NCI-H2081 treated with DMSO at 0.1 percent for 48 hours (cell line): Measurements from ENCODE around the gene TARM1.

Source experiments
- DNase-seq: peaks from one replicate; lab custom pipeline; 2025; lab: John Stamatoyannopoulos, UW

The TARM1 gene

GRCh38 chr19:54081032-54081431 is at the start of gene TARM1:
Gene TARM1, minus strand, starts transcription at chr19:54081365. Its CDS starts 25 bp downstream, at chr19:54081340.
- no peak for DNase-seq

- DNase-seq: no peak
Observed at GRCh38 chr19:54129617-54129996, 48.4 kb upstream of the TARM1 start.

GRCh38 chr19:54128796-54129616 is 47.8 kb upstream of the TARM1 start:
- DNase-seq: no peak

- DNase-seq: no peak
Observed at GRCh38 chr19:54128441-54128725, 47.2 kb upstream of the TARM1 start.

GRCh38 chr19:54127688-54128440 is 46.7 kb upstream of the TARM1 start:
- DNase-seq: no peak

GRCh38 chr19:54125713-54126112 is 44.5 kb upstream of the TARM1 start:
- DNase-seq: no peak

- DNase-seq: no peak
Observed at GRCh38 chr19:54124393-54124792, 43.2 kb upstream of the TARM1 start.

GRCh38 chr19:54123682-54124081 is 42.5 kb upstream of the TARM1 start:
- no peak for DNase-seq

- DNase-seq: no peak
Observed at GRCh38 chr19:54121259-54121658, 40.1 kb upstream of the TARM1 start.

- DNase-seq: peak; percentile 86
Observed at GRCh38 chr19:54115109-54116063, 34.2 kb upstream of the TARM1 start, which contains the start of the genes PRPF31 and TFPT. Gene PRPF31, plus strand, starts transcription at chr19:54115754. Its CDS starts 2,525 bp downstream, at chr19:54118279. Gene TFPT, minus strand, starts transcription at chr19:54115657. Its CDS starts 388 bp downstream, at chr19:54115269.

- no peak for DNase-seq
Observed at GRCh38 chr19:54114340-54115108, 33.4 kb upstream of the TARM1 start.

GRCh38 chr19:54109651-54110050 is 28.5 kb upstream of the TARM1 start:
- no peak for DNase-seq

- DNase-seq: no peak
Observed at GRCh38 chr19:54108496-54108895, 27.3 kb upstream of the TARM1 start.

- no peak for DNase-seq
Observed at GRCh38 chr19:54107876-54108490, 26.8 kb upstream of the TARM1 start.

GRCh38 chr19:54106716-54107115 is 25.6 kb upstream of the TARM1 start:
- DNase-seq: no peak

- DNase-seq: no peak
Observed at GRCh38 chr19:54105796-54106195, 24.6 kb upstream of the TARM1 start.

GRCh38 chr19:54104998-54105715 is 24.0 kb upstream of the TARM1 start:
- DNase-seq: no peak

GRCh38 chr19:54102421-54103169 is 21.4 kb upstream of the TARM1 start, which contains the start of gene NDUFA3:
Gene NDUFA3, plus strand, starts transcription at chr19:54102855. Its CDS starts 24 bp downstream, at chr19:54102879.
- peak; percentile 87 for DNase-seq

- DNase-seq: no peak
Observed at GRCh38 chr19:54100561-54100960, 19.4 kb upstream of the TARM1 start, which contains the start of gene OSCAR. Gene OSCAR, minus strand, starts transcription at chr19:54100803. Its CDS starts 11 bp downstream, at chr19:54100792.
